DMS 273 (cell line): Measurements from ENCODE around the gene C16orf74.

ENCODE experiments used
- DNase-seq: peaks from one replicate; lab custom pipeline; 2025; ENCODE audit not compliant: unreplicated experiment; lab: John Stamatoyannopoulos, UW

C16orf74 gene

GRCh38 chr16:85677383-85677967 is 73.4 kb downstream of the C16orf74 start:
- no peak for DNase-seq

GRCh38 chr16:85676466-85676865 is 74.4 kb downstream of the C16orf74 start:
- no peak for DNase-seq

GRCh38 chr16:85675251-85675874 is 75.5 kb downstream of the C16orf74 start:
- DNase-seq = peak; percentile 71

- no peak for DNase-seq
Measured at GRCh38 chr16:85674828-85675227, 76.1 kb downstream of the C16orf74 start.

- DNase-seq = no peak
Measured at GRCh38 chr16:85674418-85674755, 76.5 kb downstream of the C16orf74 start.

GRCh38 chr16:85673529-85674417 is 77.1 kb downstream of the C16orf74 start:
- DNase-seq = peak; percentile 95

GRCh38 chr16:85670840-85671239 is 80.1 kb downstream of the C16orf74 start:
- DNase-seq = no peak

- DNase-seq = no peak
Measured at GRCh38 chr16:85668676-85669424, 82.0 kb downstream of the C16orf74 start.

DNA sequence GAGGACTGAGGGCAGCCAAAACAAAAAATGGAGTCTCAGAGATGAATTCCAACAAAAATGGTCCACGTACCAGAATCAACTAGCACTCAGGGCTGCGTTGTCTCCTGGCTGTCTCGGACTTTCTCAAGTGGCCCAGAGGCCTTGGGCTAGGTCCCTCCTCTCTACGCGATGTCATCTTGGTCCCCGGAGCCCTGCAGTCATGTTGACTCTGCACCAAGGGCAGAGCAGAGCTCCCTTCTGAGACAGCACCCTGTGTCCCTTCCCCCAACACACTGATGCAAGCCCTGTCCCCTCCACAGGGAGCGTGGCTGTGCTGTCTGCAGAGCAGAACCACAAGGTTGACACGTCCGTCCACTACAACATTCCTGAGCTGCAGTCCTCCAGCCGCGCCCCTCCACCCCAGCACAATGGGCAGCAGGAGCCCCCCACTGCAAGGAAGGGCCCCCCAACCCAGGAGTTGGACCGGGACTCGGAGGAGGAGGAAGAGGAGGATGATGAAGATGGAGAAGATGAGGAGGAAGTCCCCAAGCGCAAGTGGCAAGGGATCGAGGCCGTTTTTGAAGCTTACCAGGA is 83.0 kb downstream of the C16orf74 start:
- DNase-seq = no peak

DNA sequence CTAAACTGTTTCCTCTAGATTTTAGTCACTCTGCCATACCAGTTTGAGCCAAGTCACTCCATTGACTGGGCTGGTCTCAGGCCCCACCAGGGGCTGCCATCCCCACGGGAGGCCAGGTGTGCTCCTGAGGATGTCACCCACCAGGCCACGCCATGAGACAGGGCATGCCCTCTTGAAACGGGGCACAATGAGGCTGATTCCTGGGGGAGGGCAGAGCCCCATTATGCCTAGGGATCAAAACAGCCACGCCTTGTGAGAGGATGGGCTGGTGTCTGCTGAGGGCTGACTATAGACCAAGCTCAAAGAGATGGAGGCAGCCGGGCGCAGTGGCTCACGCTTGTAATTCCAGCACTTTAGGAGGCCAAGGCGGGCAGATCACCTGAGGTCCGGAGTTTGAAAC is 83.6 kb downstream of the C16orf74 start:
- no peak for DNase-seq

- no peak for DNase-seq
Measured at GRCh38 chr16:85665929-85666328, 85.0 kb downstream of the C16orf74 start.

GRCh38 chr16:85665373-85665740 is 85.5 kb downstream of the C16orf74 start:
- no peak for DNase-seq

GRCh38 chr16:85664580-85665372 is 86.1 kb downstream of the C16orf74 start:
- no peak for DNase-seq

DNA sequence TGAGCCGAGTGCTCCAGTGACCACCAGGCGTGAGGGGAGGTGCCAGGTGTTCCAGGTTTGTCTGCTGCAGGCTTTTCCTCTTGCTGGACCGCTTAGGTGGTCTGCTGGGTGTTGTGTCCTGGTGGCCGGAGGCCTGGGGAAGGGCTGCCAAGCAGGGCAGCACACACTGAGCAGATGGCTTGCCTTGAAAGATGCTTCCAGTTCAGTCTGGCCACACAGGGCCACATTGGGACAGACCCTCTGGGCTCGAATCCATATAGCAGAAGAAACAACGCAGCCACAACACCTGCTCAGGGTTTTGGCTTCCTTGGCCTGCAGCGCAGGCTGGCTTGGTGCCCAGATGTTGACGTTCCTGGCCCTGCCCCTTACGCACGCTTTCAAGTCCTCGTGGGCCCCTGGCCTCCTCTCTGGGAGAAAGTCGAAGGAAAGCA is 87.0 kb downstream of the C16orf74 start:
- peak; percentile 88 for DNase-seq

DNA sequence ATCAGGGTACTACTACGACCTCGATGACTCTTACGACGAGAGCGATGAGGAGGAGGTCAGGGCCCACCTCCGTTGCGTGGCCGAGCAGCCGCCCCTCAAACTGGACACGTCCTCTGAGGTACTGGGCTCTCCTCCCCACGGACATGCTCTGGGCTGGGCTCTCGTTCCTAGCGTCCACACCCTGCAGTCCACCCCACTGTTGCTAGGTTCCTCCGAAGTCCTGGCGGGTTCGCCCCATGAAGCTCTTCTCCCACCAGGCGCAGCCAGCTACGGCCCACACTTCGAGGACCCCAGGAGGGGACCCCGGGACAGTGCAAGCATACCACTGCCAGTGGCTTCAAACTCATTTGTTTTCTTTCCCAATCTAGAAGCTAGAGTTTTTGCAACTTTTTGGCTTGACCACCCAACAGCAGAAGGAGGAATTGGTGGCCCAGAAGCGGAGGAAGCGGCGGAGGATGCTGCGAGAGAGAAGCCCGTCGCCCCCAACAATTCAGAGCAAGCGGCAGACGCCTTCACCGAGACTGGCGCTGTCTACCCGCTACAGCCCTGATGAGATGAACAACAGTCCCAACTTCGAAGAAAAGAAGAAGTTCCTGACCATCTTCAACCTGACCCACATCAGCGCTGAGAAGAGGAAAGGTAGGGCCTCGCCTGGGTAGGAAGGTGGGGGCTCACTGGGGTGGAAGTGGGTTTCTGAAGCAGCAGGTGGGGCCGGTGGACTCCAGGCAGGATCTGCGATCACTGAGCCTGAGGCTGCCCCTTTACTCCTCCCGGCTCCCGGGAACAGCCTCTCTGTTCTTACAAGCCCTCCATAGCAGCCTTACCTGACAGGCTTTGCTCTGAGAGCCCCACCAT is 87.7 kb downstream of the C16orf74 start:
- DNase-seq = no peak

GRCh38 chr16:85662482-85662812 is 88.4 kb downstream of the C16orf74 start:
- DNase-seq = no peak

DNA sequence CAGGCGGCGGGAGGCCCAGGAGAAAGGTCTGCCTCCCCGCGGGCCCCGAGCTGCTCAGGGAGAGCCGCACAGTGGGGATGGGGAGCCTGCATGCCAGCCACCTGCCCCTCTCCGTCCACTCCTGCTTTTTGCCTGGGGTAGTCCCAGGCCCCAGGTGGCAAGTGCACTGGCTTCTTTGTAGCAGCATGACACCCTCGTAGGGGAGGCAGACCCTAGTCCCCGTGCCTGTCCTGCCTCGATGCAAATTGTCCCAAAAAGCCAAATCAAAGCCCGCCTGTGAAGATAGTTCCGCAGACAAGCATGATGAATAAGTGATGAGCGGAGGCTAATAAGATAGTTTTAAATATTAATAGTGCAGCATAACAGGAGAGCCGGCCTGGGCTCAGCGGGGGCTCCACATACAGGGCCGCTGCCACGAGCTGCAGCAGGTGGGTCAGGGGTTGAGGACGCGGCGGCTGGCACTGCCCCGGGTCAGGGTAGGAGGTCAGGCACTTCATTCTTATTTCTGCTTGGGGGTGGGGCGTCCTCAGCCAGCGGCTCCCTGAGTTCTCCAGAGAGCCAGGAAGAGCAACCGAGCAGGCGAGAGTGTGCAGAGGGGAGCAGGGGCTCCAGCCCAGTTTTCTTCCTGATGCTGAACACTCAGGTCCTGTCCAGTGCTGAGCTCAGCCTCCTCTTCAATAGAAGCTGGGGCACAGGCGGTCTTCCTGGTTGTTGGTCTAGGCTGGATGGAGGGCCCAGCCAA is 89.0 kb downstream of the C16orf74 start:
- no peak for DNase-seq

- no peak for DNase-seq
Measured at GRCh38 chr16:85660843-85661739, 89.8 kb downstream of the C16orf74 start.
